H9 (cell line): Measurements from ENCODE around the gene CCM2. TPM values are rescaled to one million over a fixed set of nuclear protein-coding genes. Genes with fewer than 3 reads are reported as not detected.

Source experiments
- DNase-seq: peaks from one replicate; pipeline ENCODE4 v3.0.0-alpha.2; 2017
- H2AFZ ChIP-seq: one replicate; pipeline ENCODE4 v1.6.1; 2013; ENCODE audit warnings: mild to moderate bottlenecking, low read length, control low read depth, moderate library complexity
- H2AK5ac ChIP-seq: 2 replicates; pipeline ENCODE4 v1.6.1; 2013; ENCODE audit warnings: low read length, control low read depth, mixed read lengths; ENCODE audit not compliant: insufficient read length
- H2BK120ac ChIP-seq: one replicate; pipeline ENCODE4 v1.6.1; 2013; ENCODE audit warnings: low read depth, mild to moderate bottlenecking, low read length, control low read depth, inconsistent platforms; ENCODE audit not compliant: poor library complexity, severe bottlenecking
- H2BK12ac ChIP-seq: 2 replicates; pipeline ENCODE4 v1.6.1; 2013; ENCODE audit warnings: low read length, control low read depth, mixed read lengths, low read depth; ENCODE audit not compliant: insufficient read length
- H2BK15ac ChIP-seq: 2 replicates; pipeline ENCODE4 v1.6.1; 2013; ENCODE audit warnings: low read depth, low read length, control low read depth
- H2BK20ac ChIP-seq: one replicate; pipeline ENCODE4 v1.6.1; 2013; ENCODE audit warnings: low read depth, mild to moderate bottlenecking, low read length, control low read depth, inconsistent platforms; ENCODE audit not compliant: poor library complexity, severe bottlenecking
- H2BK5ac ChIP-seq: 2 replicates; pipeline ENCODE4 v1.6.1; 2013; ENCODE audit warnings: low read length, control low read depth, mixed read lengths; ENCODE audit not compliant: insufficient read length
- H3K14ac ChIP-seq: 2 replicates; pipeline ENCODE4 v1.6.1; 2013; ENCODE audit warnings: low read length, control low read depth; ENCODE audit not compliant: insufficient read depth
- H3K18ac ChIP-seq: 2 replicates; pipeline ENCODE4 v1.6.1; 2013; ENCODE audit warnings: low read depth, mild to moderate bottlenecking, mixed read lengths, low read length, control low read depth; ENCODE audit not compliant: insufficient read length
- H3K23ac ChIP-seq: 2 replicates; pipeline ENCODE4 v1.6.1; 2013; ENCODE audit warnings: low read length, control low read depth, mixed read lengths, low read depth; ENCODE audit not compliant: insufficient read length
- H3K23me2 ChIP-seq: 2 replicates; pipeline ENCODE4 v1.6.1; 2013; ENCODE audit warnings: low read depth, mild to moderate bottlenecking, mixed read lengths, low read length, control low read depth; ENCODE audit not compliant: insufficient read length, poor library complexity, severe bottlenecking
- H3K27ac ChIP-seq: 2 replicates; pipeline ENCODE4 v1.5.1; 2013; ENCODE audit warnings: low read length, control low read depth, mixed read lengths, low read depth; ENCODE audit not compliant: insufficient read length
- H3K27me3 ChIP-seq: 2 replicates; pipeline ENCODE4 v1.6.1; 2013; ENCODE audit warnings: low read length, control low read depth, inconsistent platforms; ENCODE audit not compliant: insufficient read depth
- H3K4ac ChIP-seq: 2 replicates; pipeline ENCODE4 v1.6.1; 2013; ENCODE audit warnings: low read depth, mild to moderate bottlenecking, control low read depth, inconsistent platforms, low read length, moderate library complexity
- H3K4me1 ChIP-seq: 2 replicates; pipeline ENCODE4 v1.6.1; 2013; ENCODE audit warnings: low read length, control low read depth, inconsistent platforms; ENCODE audit not compliant: insufficient read depth
- H3K4me2 ChIP-seq: 2 replicates; pipeline ENCODE4 v1.6.1; 2013; ENCODE audit warnings: low read length, control low read depth, mixed read lengths; ENCODE audit not compliant: insufficient read length, insufficient read depth
- H3K56ac ChIP-seq: 2 replicates; pipeline ENCODE4 v1.6.1; 2013; ENCODE audit warnings: low read depth, mild to moderate bottlenecking, mixed read lengths, low read length, control low read depth; ENCODE audit not compliant: insufficient read length
- H3K79me1 ChIP-seq: 2 replicates; pipeline ENCODE4 v1.6.1; 2013; ENCODE audit warnings: low read depth, mild to moderate bottlenecking, moderate library complexity, low read length, control low read depth, inconsistent platforms; ENCODE audit not compliant: insufficient read depth, poor library complexity, severe bottlenecking
- H3K79me2 ChIP-seq: 2 replicates; pipeline ENCODE4 v1.6.1; 2013; ENCODE audit warnings: low read length, control low read depth, inconsistent platforms; ENCODE audit not compliant: insufficient read depth
- H3K9ac ChIP-seq: 2 replicates; pipeline ENCODE4 v1.6.1; 2013; ENCODE audit warnings: low read length, control low read depth, mixed read lengths; ENCODE audit not compliant: insufficient read length; ENCODE audit errors: extremely low read depth
- H3K9me3 ChIP-seq: one replicate; pipeline ENCODE4 v1.6.1; 2013; ENCODE audit warnings: low read depth, low read length, inconsistent platforms; ENCODE audit not compliant: control insufficient read depth
- H3T11ph ChIP-seq: one replicate; pipeline ENCODE4 v1.6.1; 2013; ENCODE audit warnings: mild to moderate bottlenecking, low read length, control low read depth, inconsistent platforms
- H4K20me1 ChIP-seq: one replicate; pipeline ENCODE4 v1.6.1; 2013; ENCODE audit not compliant: control insufficient read depth, insufficient read length, insufficient read depth
- H4K5ac ChIP-seq: 2 replicates; pipeline ENCODE4 v1.6.1; 2013; ENCODE audit warnings: low read depth, mild to moderate bottlenecking, mixed read lengths, low read length, control low read depth; ENCODE audit not compliant: insufficient read length
- H4K8ac ChIP-seq: replicated peaks from 2 replicates; pipeline ENCODE4 v1.6.1; 2013; ENCODE audit warnings: low read length, control low read depth, mixed read lengths, low read depth; ENCODE audit not compliant: insufficient read length
- H4K91ac ChIP-seq: 2 replicates; pipeline ENCODE4 v1.6.1; 2013; ENCODE audit warnings: low read depth, mild to moderate bottlenecking, moderate library complexity, mixed read lengths, low read length, control low read depth; ENCODE audit not compliant: insufficient read length
- H3K27ac Mint-ChIP-seq, 3 experiments: 2 replicates in 2 of 3; 3 replicates in 1 of 3; pipeline ENCODE4 v1.8.0; 2020 to 2021; ENCODE audit warnings: mixed read lengths in 3 of 3, mild to moderate bottlenecking in 1 of 3, moderate library complexity in 1 of 3
- H3K27me3 Mint-ChIP-seq: 2 replicates; pipeline ENCODE4 v1.8.0; 2021; ENCODE audit warnings: low read depth, mild to moderate bottlenecking, moderate library complexity, mixed read lengths
- H3K36me3 Mint-ChIP-seq, 3 experiments: 2 replicates in 2 of 3; 3 replicates in 1 of 3; pipeline ENCODE4 v1.8.0; 2020 to 2021; ENCODE audit warnings: low read depth in 3 of 3, mixed read lengths in 3 of 3; ENCODE audit not compliant: insufficient read depth in 1 of 3
- H3K4me1 Mint-ChIP-seq, 2 experiments: 2 replicates each; pipeline ENCODE4 v1.8.0; 2020; ENCODE audit warnings: mixed read lengths in 2 of 2
- H3K4me3 Mint-ChIP-seq, 2 experiments: 2 replicates in 1 of 2; 3 replicates in 1 of 2; pipeline ENCODE4 v1.8.0; 2020 to 2021; ENCODE audit warnings: mild to moderate bottlenecking in 2 of 2, mixed read lengths in 2 of 2, moderate library complexity in 1 of 2
- H3K9me3 Mint-ChIP-seq, 2 experiments: 2 replicates in 1 of 2; 3 replicates in 1 of 2; pipeline ENCODE4 v1.8.0; 2020; ENCODE audit warnings: mild to moderate bottlenecking in 2 of 2, mixed read lengths in 2 of 2, moderate library complexity in 1 of 2
- CTCF ChIP-seq: fragments of 200-600 bp; sonication (generic); conservative IDR thresholded peaks from 3 replicates; pipeline ENCODE4 v1.8.0; 2021; ENCODE audit warnings: antibody characterized with exemption, mild to moderate bottlenecking
- WGBS: extraction: QIAGEN DNeasy Blood & Tissue Kit; methylation state at CpG from one replicate; pipeline ENCODE4 v1.1.7; 2013; ENCODE audit warnings: missing lambda C conversion rate, low lambda C conversion rate, mixed read lengths; ENCODE audit not compliant: insufficient read length; ENCODE audit errors: extremely low coverage; 5-methylcytosine and 5-hydroxymethylcytosine counted together
- total RNA-seq: library from RNA; stranded (reverse); gene quantifications from 2 replicates; pipeline ENCODE4 v1.2.1, GENCODE V29; 2021

CCM2 gene
- total RNA-seq, 1 experiment from 2014 or later = 30.4 TPM

DNA sequence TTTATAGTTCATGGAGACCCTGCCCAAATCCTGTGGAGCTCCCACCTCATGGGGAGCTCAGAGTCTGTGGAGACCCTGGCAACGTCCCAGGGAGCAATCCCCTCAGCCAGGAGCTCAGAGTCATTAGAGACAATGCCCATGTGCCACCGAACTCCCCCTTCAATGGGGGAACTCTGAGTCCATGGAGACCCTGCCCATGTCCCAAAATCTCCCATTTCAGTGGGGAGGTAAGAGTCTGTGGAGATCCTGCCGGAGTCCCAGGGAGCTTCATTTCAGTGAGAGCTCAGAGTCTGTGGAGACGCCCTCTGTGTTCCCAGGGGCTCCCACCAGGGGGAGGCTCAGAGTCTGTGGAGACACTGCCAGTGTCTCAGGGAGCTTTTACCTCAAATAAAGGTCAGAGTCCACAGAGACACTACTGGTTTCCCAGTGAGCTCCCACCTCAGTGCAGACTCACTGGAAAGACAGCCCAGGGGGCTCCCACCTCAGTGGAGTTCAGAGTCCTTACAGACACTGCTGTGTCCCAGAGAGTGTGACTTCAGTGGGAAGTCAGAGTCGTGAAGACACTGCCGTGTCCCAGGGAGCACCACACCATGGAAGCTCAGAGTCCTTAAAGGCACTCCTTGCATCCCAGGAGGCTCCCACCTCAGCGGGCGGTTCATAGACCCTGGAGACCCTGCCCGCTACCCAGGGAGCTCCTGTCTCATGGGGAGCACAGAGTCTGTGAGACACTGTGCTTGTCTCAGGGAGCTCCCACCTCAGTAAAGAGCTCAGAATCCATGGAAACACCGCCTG lies 26.2 kb upstream of the CCM2 start:
- no peak overlapping the region for H3K27ac Mint-ChIP-seq
- no CpG with 5 or more reads among the region's 10 CpGs for WGBS
- Histone ChIP-seq H2BK5ac (no peak overlapping the region), H2AFZ (no peak overlapping the region), H3K9ac (no peak overlapping the region), H4K8ac (no peak overlapping the region), H2BK20ac (no peak overlapping the region), H3K4ac (no peak overlapping the region), H2BK15ac (no peak overlapping the region), H4K20me1 (no peaks in the 10 kb centered on the region), H3K23ac (no peak overlapping the region), H3K27ac (no peak overlapping the region), H3K14ac (no peak overlapping the region), H3K18ac (no peak overlapping the region), H2BK120ac (no peak overlapping the region), H2BK12ac (no peak overlapping the region), H3K79me2 (no peaks in the 10 kb centered on the region), H2AK5ac (no peak overlapping the region), H3T11ph (no peak overlapping the region), H3K9me3 (no peaks in the 10 kb centered on the region), H3K27me3 (no peaks in the 10 kb centered on the region), H4K91ac (no peak overlapping the region), H3K23me2 (no peaks in the 10 kb centered on the region), H3K79me1 (no peaks in the 10 kb centered on the region), H3K4me1 (no peaks in the 10 kb centered on the region), H4K5ac (no peak overlapping the region), H3K4me2 (no peak overlapping the region), H3K56ac (no peak overlapping the region)
- H3K36me3 Mint-ChIP-seq = peaks cover 0 to 7% (median 0%) of the 10 kb centered on the region in 3 experiments; a peak in 3 of 7 replicates
- DNase-seq = peak; percentile 53
- peak; percentile 67 for TF ChIP-seq CTCF
- H3K9me3 Mint-ChIP-seq = no peaks in the 10 kb centered on the region
- H3K27me3 Mint-ChIP-seq = no peaks in the 10 kb centered on the region; the same call in 1 of the 2 replicates
- H3K4me1 Mint-ChIP-seq = no peaks in the 10 kb centered on the region
- no peak overlapping the region for H3K4me3 Mint-ChIP-seq
